ENCODE results near the gene THY1. TPM values are rescaled to one million over a fixed set of nuclear protein-coding genes. Genes with fewer than 3 reads are reported as not detected.

Gene THY1
- total and polyA plus RNA-seq, 8 donors, result 1.4 to 28.6 (median 4.4) TPM

GRCh38 chr11:119448380-119448779 is 25.4 kb upstream of the THY1 start:
- Histone ChIP-seq H3K4me3 (no peak overlapping the region), H3K27ac (no peak overlapping the region), H3K4me1 (no peaks in the 10 kb centered on the region), H3K9me3 (no peaks in the 10 kb centered on the region), H3K27me3 (no peaks in the 10 kb centered on the region), H3K36me3 (no peaks in the 10 kb centered on the region)
- no peak for ATAC-seq
- DNase-seq, result no peak
- TF ChIP-seq CTCF (IDR thresholded peaks at IDR 0.05), result no peak
- FAIRE-seq, result no peak
- 75 to 93% methylated on average over 4 of the region's 4 CpGs for WGBS, 2 donors
- intact Hi-C loops (cut with DNase I), result no loop called here

DNA sequence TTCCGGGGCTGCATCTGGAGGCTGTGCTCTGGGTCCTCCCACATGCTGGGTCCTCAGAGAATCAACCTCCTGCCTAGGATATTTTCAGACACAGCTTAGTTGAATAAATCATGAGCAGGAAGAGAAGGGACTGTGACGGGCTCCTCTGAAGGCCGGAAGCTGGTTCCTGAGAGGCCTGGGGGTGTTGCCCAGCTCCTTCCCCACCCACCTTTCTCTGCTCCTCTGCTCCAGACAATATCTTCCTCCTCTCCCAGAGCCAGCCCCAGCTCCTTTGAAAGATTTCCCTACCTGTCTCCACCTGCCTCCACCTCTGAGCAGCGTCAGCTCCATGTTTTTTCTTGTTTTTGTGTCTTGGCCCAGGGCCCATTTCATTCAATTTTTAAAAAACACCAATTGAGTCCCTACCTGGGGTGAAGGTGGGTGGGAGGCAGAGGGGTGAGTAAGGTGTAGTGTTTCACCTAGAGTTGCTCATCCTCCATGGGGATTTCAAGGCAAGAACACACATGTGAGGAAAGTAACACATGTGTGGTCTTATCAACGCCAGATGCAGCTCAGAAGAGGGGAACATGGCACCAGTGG is 24.8 kb upstream of the THY1 start:
- Histone ChIP-seq H3K27me3 (no peaks in the 10 kb centered on the region), H3K4me1 (no peaks in the 10 kb centered on the region), H3K9me3 (no peaks in the 10 kb centered on the region), H3K27ac (no peak overlapping the region), H3K36me3 (no peaks in the 10 kb centered on the region), H3K4me3 (no peak overlapping the region)
- DNase-seq (no peak), FAIRE-seq (no peak), ATAC-seq (no peak)
- no peak for TF ChIP-seq CTCF (IDR thresholded peaks at IDR 0.05)
- intact Hi-C loops (cut with DNase I), result no loop called here
- WGBS, 2 donors, result 80 to 88% methylated on average over 5 of the region's 5 CpGs

DNA sequence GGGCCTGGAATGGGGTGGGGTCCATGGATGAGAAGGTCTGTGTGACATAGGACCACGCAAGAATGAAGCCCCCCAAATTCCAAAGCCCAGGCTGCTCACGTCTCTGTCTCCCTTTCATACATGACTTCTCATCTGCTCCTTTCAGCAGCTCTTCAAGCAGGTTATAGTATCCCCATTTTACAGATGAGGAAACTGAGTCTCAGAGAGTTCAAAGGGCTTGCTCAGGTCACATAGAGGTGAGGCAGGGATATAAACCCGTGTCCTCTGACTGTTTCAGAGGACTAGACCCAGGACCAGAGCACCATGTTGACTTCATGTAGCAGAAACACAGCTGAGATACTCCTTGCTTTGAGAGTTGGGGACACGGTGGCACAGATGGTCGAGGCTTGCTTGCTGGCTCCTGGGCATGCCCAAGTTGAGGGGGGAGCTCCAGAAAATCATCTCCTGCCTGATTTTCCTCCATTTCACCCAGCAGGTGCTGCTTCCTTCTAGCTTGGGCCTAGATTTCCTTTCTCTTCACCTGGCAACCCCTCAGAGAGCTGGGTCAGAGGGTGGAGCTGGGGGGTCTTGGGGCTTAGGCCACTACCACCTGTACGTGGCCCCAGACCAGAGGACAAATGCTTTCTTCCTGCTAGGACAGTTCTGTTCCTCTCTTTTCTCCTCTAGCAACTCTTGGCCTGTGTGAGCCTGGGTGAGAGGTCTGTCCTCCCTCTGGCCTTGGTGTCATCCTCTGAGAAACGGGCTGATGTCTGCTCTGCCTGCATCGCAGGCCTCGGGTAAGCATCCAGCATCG is 24.1 kb upstream of the THY1 start:
- no peaks in the 10 kb centered on the region for H3K27me3 ChIP-seq
- H3K4me3 ChIP-seq, result no peak overlapping the region
- intact Hi-C loops (cut with DNase I), result no loop called here
- no peaks in the 10 kb centered on the region for H3K9me3 ChIP-seq
- no peak for ATAC-seq
- WGBS, 2 donors, result 66 to 76% methylated on average over 10 of the region's 10 CpGs
- FAIRE-seq, result no peak
- DNase-seq, result no peak
- H3K27ac ChIP-seq, result no peak overlapping the region
- H3K4me1 ChIP-seq, result no peaks in the 10 kb centered on the region
- no peak for TF ChIP-seq CTCF (IDR thresholded peaks at IDR 0.05)
- no peaks in the 10 kb centered on the region for H3K36me3 ChIP-seq

DNA sequence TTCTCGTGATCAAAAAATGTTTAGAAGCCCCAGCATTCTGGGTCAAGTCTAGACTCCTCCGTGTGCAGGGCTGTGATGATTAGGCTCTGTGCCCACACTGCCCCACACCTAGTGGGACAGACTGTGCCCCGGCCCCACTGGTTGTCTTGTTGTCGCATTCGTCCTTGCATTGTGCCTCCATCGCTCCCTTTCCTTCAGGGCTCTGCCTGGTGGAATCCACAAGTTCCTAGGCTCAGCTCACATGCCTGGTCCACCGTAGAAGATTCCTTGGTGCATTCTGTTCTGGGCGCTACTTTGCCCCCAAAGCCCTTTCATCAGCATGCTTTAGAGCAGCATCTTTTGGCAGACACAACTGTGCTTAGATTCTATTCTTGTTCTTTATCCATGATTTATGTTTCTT is 23.5 kb upstream of the THY1 start:
- DNase-seq (no peak), FAIRE-seq (no peak), ATAC-seq (no peak)
- H3K4me1 ChIP-seq, result no peaks in the 10 kb centered on the region
- TF ChIP-seq CTCF (IDR thresholded peaks at IDR 0.05), result no peak
- H3K27ac ChIP-seq, result no peak overlapping the region
- H3K27me3 ChIP-seq, result no peaks in the 10 kb centered on the region
- H3K36me3 ChIP-seq, result no peaks in the 10 kb centered on the region
- 78 to 89% methylated on average over 8 of the region's 8 CpGs for WGBS, 2 donors
- no peaks in the 10 kb centered on the region for H3K9me3 ChIP-seq
- H3K4me3 ChIP-seq, result no peak overlapping the region
- intact Hi-C loops (cut with DNase I), result no loop called here

DNA sequence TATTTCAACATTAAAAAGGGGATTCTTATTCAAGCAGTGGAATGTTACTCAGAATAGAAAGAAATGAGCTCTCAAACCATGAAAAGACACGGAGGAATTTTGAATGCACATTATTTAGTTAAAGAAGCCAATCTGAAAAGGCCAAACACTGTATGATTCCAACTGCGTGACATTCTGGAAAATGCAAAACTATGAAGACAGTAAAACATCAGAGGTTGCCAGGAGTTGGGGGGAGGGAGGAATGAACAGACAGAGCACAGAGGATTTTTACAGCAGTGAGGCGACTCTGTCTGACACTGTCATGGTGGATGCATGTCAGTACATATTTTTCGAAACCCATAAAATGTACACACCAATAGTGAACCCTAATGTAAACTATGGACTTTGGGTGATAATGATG is 22.9 kb upstream of the THY1 start:
- intact Hi-C loops (cut with DNase I), result no loop called here
- Histone ChIP-seq H3K36me3 (no peaks in the 10 kb centered on the region), H3K9me3 (no peaks in the 10 kb centered on the region), H3K4me3 (no peak overlapping the region), H3K4me1 (no peaks in the 10 kb centered on the region), H3K27ac (no peak overlapping the region), H3K27me3 (no peaks in the 10 kb centered on the region)
- 76 to 84% methylated on average over 4 of the region's 4 CpGs for WGBS, 2 donors
- no peak for TF ChIP-seq CTCF (IDR thresholded peaks at IDR 0.05)
- ATAC-seq (peak in 1 of 4 donors; percentile 22), DNase-seq (no peak), FAIRE-seq (no peak)

Data from pancreas (tissue), 10 donors.